Activated B cell treated with CpG ODN at 0.5 μM for 24 hours (primary cell): Measurements from ENCODE around the gene HAUS1. TPM values are rescaled to one million over a fixed set of nuclear protein-coding genes. Genes with fewer than 3 reads are reported as not detected.

Experiments used
- ATAC-seq: fragments of 200-7000 bp; cut with Tn5 transposase; one replicate; pipeline ENCODE4 v1.10.0; 2021; ENCODE audit warnings: low read depth, mild to moderate bottlenecking, moderate library complexity
- CTCF ChIA-PET: fragments of 350-600 bp; sonication (Branson Sonifier 250); formaldehyde crosslinking; loops from one replicate; lab custom pipeline; 2021; ENCODE audit warnings: antibody characterized with exemption; lab: Charles Lee
- POLR2A ChIA-PET: fragments of 350-600 bp; sonication (Branson Sonifier 250); formaldehyde crosslinking; loops from one replicate; lab custom pipeline; 2021; ENCODE audit warnings: antibody characterized with exemption; lab: Charles Lee
- DNase-seq: peaks from one replicate; pipeline ENCODE4 v3.0.0; 2022
- H3K27ac Mint-ChIP-seq: one replicate; pipeline ENCODE4 v1.8.0; 2020; ENCODE audit warnings: mixed read lengths
- H3K27me3 Mint-ChIP-seq: one replicate; pipeline ENCODE4 v1.8.0; 2021; ENCODE audit warnings: mixed read lengths
- H3K36me3 Mint-ChIP-seq: one replicate; pipeline ENCODE4 v1.8.0; 2021; ENCODE audit warnings: low read depth, mixed read lengths
- H3K4me1 Mint-ChIP-seq: one replicate; pipeline ENCODE4 v1.8.0; 2021; ENCODE audit warnings: mixed read lengths
- H3K4me3 Mint-ChIP-seq: one replicate; pipeline ENCODE4 v1.8.0; 2020; ENCODE audit warnings: mild to moderate bottlenecking, mixed read lengths
- H3K9me3 Mint-ChIP-seq: one replicate; pipeline ENCODE4 v1.8.0; 2020; ENCODE audit warnings: mixed read lengths
- intact Hi-C: fragments of 100-400 bp; cut with micrococcal nuclease; formaldehyde crosslinking; loops from one replicate; pipeline ENCODE4 v1.15.1; 2024
- total RNA-seq: library from RNA; stranded (reverse); gene quantifications from 2 replicates; pipeline ENCODE4 v1.2.3, GENCODE V29; 2022
- TF ChIP-seq, protein P1 (sequence below): fragments of 200-600 bp; IDR thresholded peaks from one replicate; pipeline ENCODE4 v1.8.0; 2022; ENCODE audit warnings: antibody characterized with exemption, mild to moderate bottlenecking

The HAUS1 gene
- total RNA-seq, 1 donor from 2014 or later: 34.6 TPM

DNA sequence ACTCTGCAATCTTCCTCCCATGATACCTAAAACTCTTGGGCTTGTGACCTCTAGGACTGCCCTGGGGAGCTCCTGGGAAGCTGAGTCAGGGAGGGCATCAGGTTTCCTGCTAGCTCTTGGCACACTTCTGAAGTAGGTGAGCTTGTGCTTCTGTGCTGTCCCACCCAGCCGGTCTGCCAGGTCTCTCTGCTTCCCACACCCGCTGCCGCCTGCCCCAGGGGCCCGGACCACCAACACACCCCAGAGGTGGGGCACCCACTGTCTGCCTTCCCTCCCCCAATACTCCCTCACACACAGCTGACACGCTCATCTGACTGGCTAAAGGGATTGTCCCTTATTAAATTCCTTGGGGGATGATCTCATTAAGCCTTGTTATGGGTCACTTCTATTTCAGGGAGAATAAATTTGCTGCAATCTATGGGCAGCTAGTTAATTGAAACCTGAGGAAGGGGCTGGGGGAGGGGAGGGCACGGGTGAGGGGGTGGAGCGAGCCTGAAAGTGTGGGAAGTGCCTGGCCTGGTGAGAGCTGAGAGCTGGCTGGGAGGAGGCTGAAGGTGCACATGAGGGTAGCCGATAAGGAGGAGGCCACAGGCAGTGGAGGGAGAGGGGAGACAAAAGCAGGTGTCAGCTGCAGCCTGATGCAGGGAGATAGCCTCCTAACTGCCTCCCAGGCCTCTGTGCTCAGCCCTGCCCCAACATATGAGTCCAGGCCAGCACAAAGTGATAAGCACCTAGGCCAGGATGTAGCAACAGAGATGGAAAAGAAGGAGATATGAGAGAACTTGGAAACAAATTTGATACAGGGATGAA lies 48.8 kb downstream of the HAUS1 start:
- Mint-ChIP-seq H3K9me3 (no peaks in the 10 kb centered on the region), H3K27me3 (no peaks in the 10 kb centered on the region), H3K36me3 (no peaks in the 10 kb centered on the region), H3K27ac (no peak overlapping the region), H3K4me1 (peaks cover 14% of the 10 kb centered on the region), H3K4me3 (no peak overlapping the region)
- POLR2A ChIA-PET: no interaction called here
- TF ChIP-seq, protein P1, sequence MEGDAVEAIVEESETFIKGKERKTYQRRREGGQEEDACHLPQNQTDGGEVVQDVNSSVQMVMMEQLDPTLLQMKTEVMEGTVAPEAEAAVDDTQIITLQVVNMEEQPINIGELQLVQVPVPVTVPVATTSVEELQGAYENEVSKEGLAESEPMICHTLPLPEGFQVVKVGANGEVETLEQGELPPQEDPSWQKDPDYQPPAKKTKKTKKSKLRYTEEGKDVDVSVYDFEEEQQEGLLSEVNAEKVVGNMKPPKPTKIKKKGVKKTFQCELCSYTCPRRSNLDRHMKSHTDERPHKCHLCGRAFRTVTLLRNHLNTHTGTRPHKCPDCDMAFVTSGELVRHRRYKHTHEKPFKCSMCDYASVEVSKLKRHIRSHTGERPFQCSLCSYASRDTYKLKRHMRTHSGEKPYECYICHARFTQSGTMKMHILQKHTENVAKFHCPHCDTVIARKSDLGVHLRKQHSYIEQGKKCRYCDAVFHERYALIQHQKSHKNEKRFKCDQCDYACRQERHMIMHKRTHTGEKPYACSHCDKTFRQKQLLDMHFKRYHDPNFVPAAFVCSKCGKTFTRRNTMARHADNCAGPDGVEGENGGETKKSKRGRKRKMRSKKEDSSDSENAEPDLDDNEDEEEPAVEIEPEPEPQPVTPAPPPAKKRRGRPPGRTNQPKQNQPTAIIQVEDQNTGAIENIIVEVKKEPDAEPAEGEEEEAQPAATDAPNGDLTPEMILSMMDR: no peak
- intact Hi-C loops: no loop called here
- DNase-seq (no peak), ATAC-seq (no peak)
- CTCF ChIA-PET: interaction anchor here (10.0 kb wide), 1 partner anchor 507 kb away, joined by 126 read pairs; the partner anchor contains the start of gene LOXHD1

DNA sequence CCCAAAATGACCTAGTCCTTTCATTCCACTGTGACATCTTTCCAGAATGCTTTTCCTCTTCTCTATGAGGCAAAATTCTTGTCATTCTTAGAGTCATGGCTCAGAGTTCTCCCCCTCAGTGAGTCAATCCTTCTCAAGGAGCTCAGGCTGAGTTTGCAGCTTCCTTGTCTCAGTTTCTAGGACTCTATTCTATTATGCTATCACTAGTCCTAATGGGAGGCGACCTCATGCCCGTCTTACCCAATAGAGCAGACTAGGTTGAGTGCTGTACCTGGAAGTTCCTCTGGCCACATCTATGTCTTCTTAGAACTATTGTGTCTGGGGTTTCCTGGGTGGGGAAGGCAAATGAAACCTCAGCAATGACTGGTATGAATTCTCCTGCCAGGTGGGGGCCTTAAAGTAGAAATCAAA lies 51.5 kb downstream of the HAUS1 start:
- TF ChIP-seq, protein P1: no peak
- Mint-ChIP-seq H3K27me3 (no peaks in the 10 kb centered on the region), H3K27ac (no peak overlapping the region), H3K36me3 (no peaks in the 10 kb centered on the region), H3K4me3 (no peak overlapping the region), H3K4me1 (peaks cover 14% of the 10 kb centered on the region), H3K9me3 (no peaks in the 10 kb centered on the region)
- ChIA-PET POLR2A (no interaction called here), CTCF (interaction anchor here (1.0 kb wide), 1 partner anchor 18 kb away, joined by 4 read pairs; a partner anchor contains a TSS)
- ATAC-seq (no peak), DNase-seq (no peak)
- intact Hi-C loops: loop anchor here (1.0 kb wide), 1 partner anchor 29 kb away; no protein-coding TSS in a partner anchor

DNA sequence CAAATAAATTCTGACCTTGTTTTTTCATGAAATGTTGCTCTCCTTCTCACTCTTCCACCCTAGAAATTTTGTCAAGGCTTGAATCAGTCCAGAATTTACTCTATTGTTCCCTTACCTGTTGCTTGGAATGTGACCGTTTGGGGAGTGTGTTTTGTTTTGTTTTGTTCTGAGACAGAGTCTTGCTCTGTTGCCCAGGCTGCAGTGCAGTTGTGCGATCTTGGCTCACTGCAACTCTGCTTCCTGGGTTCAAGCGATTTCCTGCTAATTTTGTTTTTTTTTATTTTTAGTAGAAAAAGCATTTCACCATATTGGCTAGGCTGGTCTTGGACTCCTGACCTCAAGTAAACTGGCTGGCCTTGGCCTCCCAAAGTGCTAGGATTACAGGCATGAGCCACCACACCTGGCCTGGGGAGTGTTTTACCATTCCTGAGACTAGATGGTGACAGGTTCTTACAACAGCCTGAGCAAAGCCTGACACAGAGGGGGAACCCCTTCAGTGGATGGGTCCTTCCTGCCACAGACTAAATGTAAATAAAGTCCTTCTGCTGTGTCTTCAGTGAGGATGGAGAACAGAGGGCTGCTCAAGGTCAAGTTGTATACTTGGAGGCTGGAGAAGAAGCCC lies 52.0 kb downstream of the HAUS1 start:
- H3K4me1 Mint-ChIP-seq: peaks cover 14% of the 10 kb centered on the region
- no peak for DNase-seq
- no peak overlapping the region for H3K4me3 Mint-ChIP-seq
- intact Hi-C loops: no loop called here
- no peaks in the 10 kb centered on the region for H3K9me3 Mint-ChIP-seq
- TF ChIP-seq, protein P1: no peak
- ATAC-seq: no peak
- no peaks in the 10 kb centered on the region for H3K36me3 Mint-ChIP-seq
- POLR2A ChIA-PET: no interaction called here
- no peaks in the 10 kb centered on the region for H3K27me3 Mint-ChIP-seq
- CTCF ChIA-PET: interaction anchor here (0.8 to 1.3 kb wide), 3 partner anchors 10 to 498 kb away, joined by 3 to 6 read pairs (median 4); a partner anchor contains a TSS
- H3K27ac Mint-ChIP-seq: no peak overlapping the region

DNA sequence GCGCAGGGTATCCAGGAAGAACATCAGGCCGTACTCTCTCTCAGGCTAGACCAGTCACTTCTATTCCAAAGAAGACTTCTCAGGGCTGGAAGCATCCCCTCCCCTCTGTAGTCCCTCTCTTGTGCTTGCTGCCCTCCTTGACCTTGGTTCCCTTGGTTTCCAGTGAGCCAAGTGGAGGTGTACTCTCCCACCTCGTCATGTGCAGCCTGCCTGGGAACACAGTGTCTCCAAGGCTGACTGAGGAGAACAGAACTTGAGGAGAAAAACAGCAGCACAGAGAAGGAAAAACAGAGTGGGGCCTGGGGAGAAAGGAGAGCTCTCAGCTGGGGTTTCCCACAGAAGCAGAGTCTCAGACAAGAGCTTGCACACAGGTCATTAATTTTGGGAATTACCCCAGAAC lies 52.7 kb downstream of the HAUS1 start:
- Mint-ChIP-seq H3K4me1 (peaks cover 14% of the 10 kb centered on the region), H3K36me3 (no peaks in the 10 kb centered on the region), H3K27me3 (no peaks in the 10 kb centered on the region), H3K27ac (no peak overlapping the region), H3K9me3 (no peaks in the 10 kb centered on the region), H3K4me3 (no peak overlapping the region)
- intact Hi-C loops: no loop called here
- ChIA-PET CTCF (interaction anchor here (0.6 to 1.3 kb wide), 3 partner anchors 10 to 497 kb away, joined by 3 to 6 read pairs (median 4); no protein-coding TSS in a partner anchor), POLR2A (no interaction called here)
- ATAC-seq (no peak), DNase-seq (no peak)
- TF ChIP-seq, protein P1: no peak

DNA sequence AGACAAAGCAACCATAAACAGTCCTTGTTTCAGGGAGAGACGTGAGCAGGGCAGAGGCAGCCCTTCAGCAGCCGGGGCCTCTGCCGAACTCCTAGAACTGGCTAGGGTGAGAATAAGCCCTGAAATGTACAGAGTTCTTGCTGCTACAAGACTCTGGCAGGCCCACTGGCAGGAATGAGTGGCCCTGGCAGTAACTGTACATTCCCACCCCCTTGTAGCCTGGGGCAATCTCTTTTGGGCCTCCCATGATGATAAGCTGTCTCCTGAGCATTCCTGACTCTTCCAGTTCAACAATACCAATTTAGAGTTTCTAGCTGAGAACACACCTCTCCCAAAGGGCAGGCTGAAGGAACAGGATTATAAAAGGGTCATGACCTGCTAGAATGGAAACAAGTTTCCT lies 54.3 kb downstream of the HAUS1 start:
- intact Hi-C loops: no loop called here
- TF ChIP-seq, protein P1: no peak
- DNase-seq: no peak
- Mint-ChIP-seq H3K9me3 (no peaks in the 10 kb centered on the region), H3K27me3 (no peaks in the 10 kb centered on the region), H3K4me1 (peaks cover 14% of the 10 kb centered on the region), H3K36me3 (no peaks in the 10 kb centered on the region), H3K27ac (no peak overlapping the region), H3K4me3 (no peak overlapping the region)
- POLR2A ChIA-PET: interaction anchor here (0.9 kb wide), 1 partner anchor 17 kb away, joined by 6 read pairs; no protein-coding TSS in a partner anchor
- CTCF ChIA-PET: interaction anchor here (0.8 to 2.4 kb wide), 3 partner anchors 10 to 499 kb away, joined by 4 to 11 read pairs (median 4); a partner anchor contains a TSS
- ATAC-seq: no peak
